Measurements from ENCODE around the gene NR6A1. TPM values are rescaled to one million over a fixed set of nuclear protein-coding genes. Genes with fewer than 3 reads are reported as not detected.

The NR6A1 gene
- total RNA-seq, 1 experiment from 2014 or later: 2.5 TPM

DNA sequence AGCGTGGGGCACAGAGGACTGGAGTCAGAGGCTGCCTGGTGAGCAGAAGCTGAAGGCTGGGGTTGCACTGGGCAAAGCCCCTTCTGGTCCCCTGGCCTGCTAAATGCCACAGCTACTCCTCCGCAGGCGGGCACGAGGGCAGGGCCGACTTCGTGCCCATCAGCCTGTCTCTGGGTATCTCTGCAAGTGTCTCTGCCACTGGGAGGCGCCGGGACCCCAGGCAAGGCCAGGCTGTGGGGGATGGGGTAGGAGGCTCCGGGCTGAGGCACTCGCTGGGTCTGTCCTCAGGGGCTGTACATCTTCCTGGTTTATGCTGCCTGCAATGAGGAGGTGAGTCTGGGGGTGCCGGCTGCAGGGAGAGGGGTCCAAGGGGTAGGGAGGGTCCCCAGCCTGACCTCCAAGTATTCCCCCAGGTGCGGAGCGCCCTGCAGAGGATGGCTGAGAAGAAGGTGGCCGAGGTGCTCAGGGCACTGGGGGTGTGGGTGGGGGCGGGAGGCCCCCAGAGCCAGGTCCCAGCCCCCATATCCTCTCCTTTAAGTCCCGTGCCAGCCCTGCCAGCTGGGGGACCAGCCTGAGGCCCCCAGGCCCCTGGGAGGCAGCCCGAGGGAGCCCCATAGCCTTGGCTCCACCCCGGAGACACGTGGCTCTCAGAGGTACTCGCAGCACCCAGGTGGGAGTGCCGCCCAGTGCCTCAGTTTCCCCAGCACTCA is 295.8 kb downstream of the NR6A1 start:
- no peaks in the 10 kb centered on the region for H3K27me3 ChIP-seq
- H3K9me3 ChIP-seq: no peaks in the 10 kb centered on the region
- H3K4me3 ChIP-seq: no peak overlapping the region
- no peak for DNase-seq
- no peaks in the 10 kb centered on the region for H3K36me3 ChIP-seq

DNA sequence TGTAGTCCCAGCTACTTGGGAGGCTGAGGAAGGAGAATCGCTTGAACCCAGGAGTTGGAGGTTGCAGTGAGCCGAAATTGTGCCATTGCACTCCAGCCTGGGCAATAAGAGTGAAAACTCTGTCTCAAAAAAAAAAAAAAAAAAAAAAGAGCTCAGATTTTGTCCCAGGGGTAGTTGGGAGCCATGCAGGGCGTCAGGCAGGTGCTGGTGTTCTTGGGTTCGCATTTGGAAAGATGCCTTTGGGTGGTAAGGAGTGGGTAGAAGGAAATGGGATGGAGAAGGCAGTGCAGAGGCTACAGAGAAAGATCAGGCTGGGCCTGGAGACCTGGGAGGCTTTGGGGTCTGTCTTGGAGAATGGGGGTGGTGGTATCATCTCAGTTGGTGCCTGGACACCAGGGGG is 297.0 kb downstream of the NR6A1 start:
- H3K4me3 ChIP-seq: no peak overlapping the region
- no peaks in the 10 kb centered on the region for H3K36me3 ChIP-seq
- no peaks in the 10 kb centered on the region for H3K27me3 ChIP-seq
- no peak for DNase-seq
- no peaks in the 10 kb centered on the region for H3K9me3 ChIP-seq

DNA sequence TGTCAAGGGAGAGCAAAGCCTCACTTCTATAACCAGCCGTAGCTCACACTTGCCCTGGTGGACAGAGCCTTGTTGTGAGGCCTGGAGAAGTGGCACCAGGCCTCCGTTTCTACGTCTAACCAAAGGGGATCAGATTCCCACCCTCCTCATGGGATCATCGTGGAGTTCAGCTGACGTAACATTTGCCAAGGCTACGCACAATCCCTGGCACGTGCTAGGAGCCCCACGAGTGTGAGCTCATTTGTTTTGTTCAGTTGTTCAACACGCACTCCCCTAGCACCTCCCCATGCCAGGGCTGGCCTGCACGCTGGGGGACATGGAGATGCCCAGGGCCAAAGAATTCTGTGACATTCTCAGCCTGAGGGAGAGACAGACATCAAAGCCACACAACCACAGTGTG is 297.8 kb downstream of the NR6A1 start:
- DNase-seq: no peak
- H3K27me3 ChIP-seq: no peaks in the 10 kb centered on the region
- H3K4me3 ChIP-seq: no peak overlapping the region
- H3K9me3 ChIP-seq: no peaks in the 10 kb centered on the region
- no peaks in the 10 kb centered on the region for H3K36me3 ChIP-seq

DNA sequence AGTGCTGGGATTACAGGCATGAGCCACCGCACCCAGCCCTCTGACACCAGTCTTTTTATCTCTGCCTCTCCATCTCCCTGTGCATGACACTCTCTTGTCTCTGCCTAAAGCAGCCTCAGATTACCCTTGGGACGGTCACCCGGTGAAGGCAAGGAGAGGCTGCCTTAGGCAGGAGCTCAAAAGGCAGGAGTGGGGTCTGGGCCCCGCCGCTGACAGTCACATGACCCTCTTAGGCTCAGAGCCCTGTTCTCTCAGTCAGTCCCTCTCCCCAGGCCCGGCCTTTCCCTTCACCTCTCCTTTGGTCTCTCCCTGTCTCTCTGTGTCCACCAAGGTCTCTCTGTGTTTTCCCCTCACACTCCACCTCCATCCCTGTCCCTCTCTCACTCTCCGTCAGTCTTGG is 298.3 kb downstream of the NR6A1 start:
- H3K4me3 ChIP-seq: no peak overlapping the region
- no peaks in the 10 kb centered on the region for H3K27me3 ChIP-seq
- H3K36me3 ChIP-seq: no peaks in the 10 kb centered on the region
- no peaks in the 10 kb centered on the region for H3K9me3 ChIP-seq
- DNase-seq: no peak

DNA sequence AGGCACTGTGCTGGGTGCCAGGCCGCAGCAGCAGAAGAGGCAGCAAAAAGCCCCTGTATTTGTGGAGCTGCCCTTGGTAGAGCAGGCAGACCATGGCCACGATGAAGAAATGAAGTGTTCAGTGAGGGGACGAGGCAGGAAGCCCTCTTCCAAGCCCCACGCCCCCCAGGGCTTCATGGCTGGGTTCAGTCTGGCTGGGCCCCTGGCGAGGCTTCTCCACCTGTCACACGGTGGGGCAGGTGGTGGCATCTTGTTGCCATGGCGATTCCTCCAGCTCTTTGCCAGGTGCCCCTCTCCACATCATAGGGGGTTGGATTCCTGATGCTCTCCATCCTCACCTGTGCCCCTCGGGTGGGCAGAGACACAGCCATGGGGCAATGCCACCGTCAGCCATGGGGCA is 299.4 kb downstream of the NR6A1 start:
- Histone ChIP-seq H3K27me3 (no peaks in the 10 kb centered on the region), H3K4me3 (no peak overlapping the region), H3K36me3 (no peaks in the 10 kb centered on the region), H3K9me3 (no peaks in the 10 kb centered on the region)
- no peak for DNase-seq

DNA sequence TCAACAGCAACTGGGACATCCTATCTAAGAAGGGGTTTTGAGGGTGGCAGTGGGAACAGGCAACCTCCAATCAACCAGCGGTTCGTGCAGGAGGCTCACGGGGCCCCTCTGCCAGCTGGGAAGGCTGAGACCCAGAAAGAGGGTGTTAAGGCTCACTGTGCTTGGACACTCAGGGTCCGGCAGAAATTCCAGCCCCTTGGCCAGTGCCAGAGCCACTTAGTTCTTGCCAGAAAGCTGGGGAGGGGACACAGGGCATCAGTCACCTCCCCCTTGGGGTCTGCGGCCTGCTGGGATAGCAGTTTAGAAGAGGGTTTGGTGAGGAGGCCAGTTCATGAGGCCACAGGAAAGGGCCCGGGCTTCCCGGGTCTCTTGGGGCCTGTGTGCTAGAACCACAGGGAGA is 300.4 kb downstream of the NR6A1 start:
- H3K4me3 ChIP-seq: no peak overlapping the region
- H3K36me3 ChIP-seq: no peaks in the 10 kb centered on the region
- no peaks in the 10 kb centered on the region for H3K9me3 ChIP-seq
- no peaks in the 10 kb centered on the region for H3K27me3 ChIP-seq
- no peak for DNase-seq

DNA sequence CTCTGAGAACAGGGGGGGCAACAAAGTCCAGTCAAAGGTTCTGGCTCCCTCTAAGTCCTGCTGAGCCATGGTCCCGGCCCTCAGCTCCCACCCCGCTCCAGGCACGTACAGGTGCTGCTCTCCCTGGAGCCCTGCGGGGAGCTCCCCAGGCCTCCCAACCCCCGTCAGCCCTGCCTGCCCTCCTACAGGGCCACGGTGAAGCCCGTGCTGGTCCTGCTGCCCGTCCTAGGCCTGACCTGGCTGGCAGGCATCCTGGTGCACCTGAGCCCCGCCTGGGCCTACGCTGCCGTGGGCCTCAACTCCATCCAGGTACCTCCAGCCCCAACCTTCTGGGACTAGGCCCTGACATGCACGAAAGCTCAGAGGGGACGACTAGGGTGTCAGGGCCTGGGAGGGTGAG is 300.8 kb downstream of the NR6A1 start:
- no peak overlapping the region for H3K4me3 ChIP-seq
- no peaks in the 10 kb centered on the region for H3K27me3 ChIP-seq
- no peaks in the 10 kb centered on the region for H3K36me3 ChIP-seq
- H3K9me3 ChIP-seq: no peaks in the 10 kb centered on the region
- DNase-seq: no peak

DNA sequence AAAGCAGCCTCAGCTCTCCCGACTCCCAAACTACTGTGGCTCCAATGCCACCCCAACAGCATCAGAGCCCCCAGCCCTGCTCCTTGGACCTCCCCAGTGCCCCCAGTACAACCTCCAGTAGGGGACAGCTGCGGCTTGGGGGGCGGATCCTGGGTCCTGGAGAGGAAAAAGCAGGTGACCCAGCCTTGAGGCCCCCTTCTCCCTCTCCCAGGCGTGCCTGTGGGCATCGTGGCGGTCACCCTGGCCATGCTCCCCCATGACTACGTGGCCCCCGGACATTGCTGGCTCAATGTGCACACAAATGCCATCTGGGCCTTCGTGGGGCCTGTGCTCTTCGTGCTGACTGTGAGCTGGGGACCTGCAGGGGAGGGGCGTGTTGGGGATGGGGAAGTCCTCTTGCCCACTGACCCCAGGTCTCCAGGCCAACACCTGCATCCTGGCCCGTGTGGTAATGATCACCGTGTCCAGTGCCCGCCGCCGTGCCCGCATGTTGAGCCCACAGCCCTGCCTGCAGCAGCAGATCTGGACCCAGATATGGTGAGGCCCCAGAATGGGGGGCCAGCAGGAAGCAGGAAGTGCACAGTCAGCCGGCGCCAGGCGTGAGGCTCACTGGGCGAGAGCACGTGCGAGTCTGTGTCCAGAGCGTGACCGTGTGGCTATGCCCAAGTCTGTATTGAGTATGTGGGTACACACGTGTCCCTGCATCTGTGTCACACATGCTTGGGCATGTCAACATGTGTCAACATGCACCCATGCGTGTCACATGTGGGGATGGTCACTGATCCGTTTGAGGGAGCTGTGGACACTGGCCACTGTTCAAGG is 301.9 kb downstream of the NR6A1 start:
- H3K27me3 ChIP-seq: no peaks in the 10 kb centered on the region
- H3K4me3 ChIP-seq: no peak overlapping the region
- no peaks in the 10 kb centered on the region for H3K36me3 ChIP-seq
- DNase-seq: no peak
- no peaks in the 10 kb centered on the region for H3K9me3 ChIP-seq

DNA sequence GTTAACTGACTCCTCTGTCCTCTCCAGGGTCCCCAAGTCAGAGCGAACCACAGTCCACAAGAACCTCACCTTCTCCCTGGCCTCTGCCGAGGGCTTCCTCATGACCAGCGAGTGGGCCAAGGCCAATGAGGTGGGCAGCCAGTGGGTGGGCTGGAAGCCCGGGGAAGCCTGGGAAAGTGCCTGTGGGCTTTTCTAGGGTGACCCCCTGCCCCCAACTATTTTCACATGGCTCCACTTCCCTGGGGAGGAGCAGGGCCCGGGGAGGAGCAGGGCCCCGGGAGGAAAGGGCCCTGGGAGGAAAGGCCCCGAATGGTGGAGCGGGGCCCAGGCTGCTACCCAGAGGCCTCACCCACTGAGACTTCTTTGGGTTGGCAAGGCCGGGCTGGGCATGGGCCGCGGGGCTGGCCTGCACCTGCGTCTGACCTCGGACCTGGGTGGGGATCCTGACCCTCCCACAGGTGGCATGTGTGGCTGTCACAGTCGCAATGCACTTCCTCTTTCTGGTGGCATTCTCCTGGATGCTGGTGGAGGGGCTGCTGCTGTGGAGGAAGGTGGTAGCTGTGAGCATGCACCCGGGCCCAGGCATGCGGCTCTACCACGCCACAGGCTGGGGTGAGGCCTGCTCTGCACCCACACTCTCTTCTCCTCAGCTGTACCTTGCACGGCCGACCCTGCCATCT is 302.9 kb downstream of the NR6A1 start:
- Histone ChIP-seq H3K36me3 (no peaks in the 10 kb centered on the region), H3K27me3 (peaks cover under 1% of the 10 kb centered on the region), H3K4me3 (no peak overlapping the region), H3K9me3 (no peaks in the 10 kb centered on the region; the same call in 1 of the 2 replicates)
- no peak for DNase-seq

DNA sequence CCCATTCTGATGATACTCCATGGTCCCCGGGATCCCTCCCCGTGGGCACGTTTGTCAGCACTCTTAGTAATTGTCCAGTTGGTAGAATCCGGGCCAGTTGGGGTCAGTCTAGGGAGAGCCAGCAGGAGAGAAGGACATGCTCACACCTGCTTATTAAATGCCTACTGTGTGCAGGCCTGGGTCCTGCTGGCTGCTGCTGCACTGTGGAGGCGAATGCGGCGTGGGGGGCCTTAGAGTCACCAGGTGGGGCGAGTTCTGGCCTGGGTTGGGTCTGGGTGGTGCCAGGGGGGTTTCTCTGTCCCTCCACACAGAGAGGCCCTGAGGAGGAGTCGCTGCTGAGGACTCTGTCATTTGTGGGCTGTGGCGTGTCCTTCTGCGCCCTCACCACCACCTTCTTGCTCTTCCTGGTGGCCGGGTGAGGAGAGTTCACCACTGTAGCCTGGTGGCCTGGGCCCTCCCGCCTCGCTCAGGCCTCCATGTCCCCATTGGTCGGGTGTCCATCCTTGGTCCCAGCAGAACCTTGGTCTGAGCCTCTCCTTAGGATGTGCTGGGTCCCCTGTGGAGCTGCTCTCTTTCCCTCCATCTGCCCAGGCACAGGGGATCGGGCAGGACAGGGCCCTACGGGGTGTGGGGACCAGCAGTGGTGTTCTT is 303.6 kb downstream of the NR6A1 start:
- Histone ChIP-seq H3K36me3 (no peaks in the 10 kb centered on the region), H3K9me3 (no peaks in the 10 kb centered on the region; the same call in 1 of the 2 replicates), H3K27me3 (peaks cover 7% of the 10 kb centered on the region), H3K4me3 (no peak overlapping the region)
- no peak for DNase-seq

Other genes starting within 250 kb of the NR6A1 start
- 0.20 and 1.5 TPM in 2 replicates for gene OLFML2A, start 5.8 kb upstream of the NR6A1 start, total RNA-seq (2014; rRNA removed; shearing (Covaris generic); ENCODE audit: low replicate concordance)
- gene WDR38, start 82.1 kb upstream of the NR6A1 start, total RNA-seq (2014; rRNA removed; shearing (Covaris generic); ENCODE audit: low replicate concordance): not detected in 2 replicates
- gene RPL35, start 90.6 kb upstream of the NR6A1 start, total RNA-seq (2014; rRNA removed; shearing (Covaris generic); ENCODE audit: low replicate concordance): 3,004 and 3,358 TPM in 2 replicates
- 48.0 and 59.7 TPM in 2 replicates for gene ARPC5L, start 90.8 kb upstream of the NR6A1 start, total RNA-seq (2014; rRNA removed; shearing (Covaris generic); ENCODE audit: low replicate concordance)
- gene GOLGA1, start 169.8 kb upstream of the NR6A1 start, total RNA-seq (2014; rRNA removed; shearing (Covaris generic); ENCODE audit: low replicate concordance): 13.3 and 14.6 TPM in 2 replicates

Measured in MG63 (cell line).